Type B pancreatic cell (in vitro differentiated cells): ENCODE measurements around the gene MADD. TPM values are rescaled to one million over a fixed set of nuclear protein-coding genes. Genes with fewer than 3 reads are reported as not detected.
A peak's percentile ranks its signal among the peaks of the same experiment; 100 is the strongest.

Source experiments
- DNase-seq: peaks from one replicate; pipeline ENCODE4 v3.0.0; 2021; ENCODE audit warnings: mixed read lengths; ENCODE audit not compliant: unreplicated experiment; ENCODE audit errors: extremely low spot score
- H3K27ac Mint-ChIP-seq: 2 replicates; pipeline ENCODE4 v1.8.0; 2021; ENCODE audit warnings: mild to moderate bottlenecking, mixed read lengths
- H3K27me3 Mint-ChIP-seq: 2 replicates; pipeline ENCODE4 v1.8.0; 2021; ENCODE audit warnings: mixed read lengths
- H3K36me3 Mint-ChIP-seq: 2 replicates; pipeline ENCODE4 v1.8.0; 2021; ENCODE audit warnings: mixed read lengths
- H3K4me1 Mint-ChIP-seq: one replicate; pipeline ENCODE4 v1.8.0; 2021; ENCODE audit warnings: mixed read lengths; ENCODE audit not compliant: unreplicated experiment
- H3K4me3 Mint-ChIP-seq: 2 replicates; pipeline ENCODE4 v1.8.0; 2021; ENCODE audit warnings: mild to moderate bottlenecking, mixed read lengths
- H3K9me3 Mint-ChIP-seq: 2 replicates; pipeline ENCODE4 v1.8.0; 2021; ENCODE audit warnings: mixed read lengths
- total RNA-seq: library from RNA; stranded (reverse); gene quantifications from 2 replicates; pipeline ENCODE4 v1.2.1, GENCODE V29; 2021; ENCODE audit warnings: low replicate concordance
- TF ChIP-seq, protein P1 (sequence below): fragments of 200-600 bp; sonication (generic); conservative IDR thresholded peaks from 2 replicates; pipeline ENCODE4 v1.5.0; 2021; ENCODE audit warnings: antibody characterized with exemption, mild to moderate bottlenecking

Gene MADD
- total RNA-seq, 1 donor from 2014 or later: 47.7 TPM

DNA sequence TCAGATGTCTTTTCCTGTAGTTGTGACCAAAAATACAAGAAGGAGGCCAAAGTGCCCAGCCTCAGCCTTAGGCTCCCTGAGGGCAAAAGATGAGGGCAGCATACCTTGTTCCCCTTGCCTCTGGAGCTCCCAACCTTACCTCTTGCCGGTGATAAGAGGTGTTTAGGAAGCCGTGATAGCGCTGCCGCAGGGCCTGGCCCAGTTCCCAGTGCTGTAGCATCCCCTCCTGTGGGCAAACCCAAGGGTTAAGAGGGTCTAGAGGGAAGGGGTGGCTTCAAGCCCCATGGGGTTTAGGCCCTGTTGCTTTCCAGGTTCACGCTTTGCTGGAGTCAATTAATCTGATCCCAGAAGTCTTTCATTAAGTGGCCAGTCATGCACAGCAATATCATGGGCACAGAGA lies 22.4 kb upstream of the MADD start:
- Mint-ChIP-seq H3K36me3 (peaks cover under 1% of the 10 kb centered on the region), H3K27me3 (no peaks in the 10 kb centered on the region), H3K27ac (no peak overlapping the region), H3K9me3 (no peaks in the 10 kb centered on the region), H3K4me1 (peaks cover 12% of the 10 kb centered on the region), H3K4me3 (peak overlapping the region; percentile 100)
- TF ChIP-seq, protein P1, sequence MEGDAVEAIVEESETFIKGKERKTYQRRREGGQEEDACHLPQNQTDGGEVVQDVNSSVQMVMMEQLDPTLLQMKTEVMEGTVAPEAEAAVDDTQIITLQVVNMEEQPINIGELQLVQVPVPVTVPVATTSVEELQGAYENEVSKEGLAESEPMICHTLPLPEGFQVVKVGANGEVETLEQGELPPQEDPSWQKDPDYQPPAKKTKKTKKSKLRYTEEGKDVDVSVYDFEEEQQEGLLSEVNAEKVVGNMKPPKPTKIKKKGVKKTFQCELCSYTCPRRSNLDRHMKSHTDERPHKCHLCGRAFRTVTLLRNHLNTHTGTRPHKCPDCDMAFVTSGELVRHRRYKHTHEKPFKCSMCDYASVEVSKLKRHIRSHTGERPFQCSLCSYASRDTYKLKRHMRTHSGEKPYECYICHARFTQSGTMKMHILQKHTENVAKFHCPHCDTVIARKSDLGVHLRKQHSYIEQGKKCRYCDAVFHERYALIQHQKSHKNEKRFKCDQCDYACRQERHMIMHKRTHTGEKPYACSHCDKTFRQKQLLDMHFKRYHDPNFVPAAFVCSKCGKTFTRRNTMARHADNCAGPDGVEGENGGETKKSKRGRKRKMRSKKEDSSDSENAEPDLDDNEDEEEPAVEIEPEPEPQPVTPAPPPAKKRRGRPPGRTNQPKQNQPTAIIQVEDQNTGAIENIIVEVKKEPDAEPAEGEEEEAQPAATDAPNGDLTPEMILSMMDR: no peak
- no peak for DNase-seq

DNA sequence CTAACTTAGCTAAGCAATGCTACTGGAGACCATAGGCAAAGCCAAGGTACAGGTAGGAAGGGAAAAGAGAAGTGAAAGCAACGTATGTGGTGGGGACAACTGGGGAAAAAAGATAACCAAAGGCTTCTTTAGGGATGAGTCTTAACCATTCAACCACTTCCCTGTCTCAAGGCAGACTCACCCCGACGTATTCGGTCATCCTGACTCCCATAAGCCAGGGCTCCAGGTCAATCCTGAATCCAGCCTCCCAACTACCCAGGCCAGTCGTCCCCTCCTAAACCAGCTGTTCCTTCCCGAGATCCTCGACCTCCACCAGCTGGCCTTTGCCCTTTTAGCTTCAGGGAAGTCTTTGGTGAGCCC lies 21.6 kb upstream of the MADD start:
- no peaks in the 10 kb centered on the region for H3K36me3 Mint-ChIP-seq
- H3K4me1 Mint-ChIP-seq: peaks cover 14% of the 10 kb centered on the region
- H3K9me3 Mint-ChIP-seq: no peaks in the 10 kb centered on the region
- H3K27me3 Mint-ChIP-seq: no peaks in the 10 kb centered on the region
- TF ChIP-seq, protein P1: no peak
- peak overlapping the region; percentile 99 for H3K27ac Mint-ChIP-seq
- no peak for DNase-seq
- H3K4me3 Mint-ChIP-seq: peak overlapping the region; percentile 100

DNA sequence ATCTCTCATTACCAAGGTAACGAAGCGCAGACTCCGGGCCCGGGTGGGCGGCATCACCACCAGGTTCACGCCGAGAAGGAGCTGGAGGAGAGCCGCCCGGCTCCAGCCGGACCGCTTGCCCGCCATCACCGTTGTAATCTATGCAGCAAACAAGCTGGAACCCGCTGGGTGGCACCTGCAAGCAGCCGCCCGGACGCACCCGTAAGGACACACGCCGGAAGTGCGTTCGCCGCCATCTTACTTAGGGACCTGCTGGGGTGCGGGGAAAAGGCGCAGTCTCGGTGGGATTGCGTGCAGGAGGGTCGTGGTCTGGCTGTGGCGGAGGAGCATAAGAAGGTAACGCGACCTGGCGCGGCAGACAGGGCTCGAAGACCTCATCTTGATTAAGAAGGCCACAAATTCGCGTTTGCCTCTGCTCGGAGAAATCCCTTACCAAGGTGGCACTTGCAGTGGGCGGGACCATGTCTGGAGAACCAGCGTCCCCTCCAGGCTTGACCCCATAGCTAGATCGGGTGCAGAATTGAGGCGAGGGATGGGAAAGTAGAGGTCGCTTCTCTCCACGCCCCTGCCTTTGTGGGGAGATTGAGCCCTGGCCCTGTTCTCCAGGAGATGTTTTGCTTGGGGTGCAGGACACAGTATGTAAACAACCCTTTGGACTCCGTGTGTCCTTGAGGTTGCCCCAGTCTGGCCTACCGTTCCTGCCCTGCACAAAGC lies 21.1 kb upstream of the MADD start, which contains the start of gene ACP2:
ACP2 (minus strand) TSS at position 151 of the 714 bp plus-strand sequence; CDS start at position 126, 25 bp downstream.
- Mint-ChIP-seq H3K9me3 (no peaks in the 10 kb centered on the region), H3K27ac (peak within 1 kb of the TSS; percentile 99), H3K4me3 (peak within 1 kb of the TSS; percentile 100), H3K4me1 (peaks cover 16% of the 10 kb centered on the region), H3K36me3 (no peaks in the 10 kb centered on the region), H3K27me3 (no peaks in the 10 kb centered on the region)
- TF ChIP-seq, protein P1: peak; percentile 33
- DNase-seq: peak; percentile 90

DNA sequence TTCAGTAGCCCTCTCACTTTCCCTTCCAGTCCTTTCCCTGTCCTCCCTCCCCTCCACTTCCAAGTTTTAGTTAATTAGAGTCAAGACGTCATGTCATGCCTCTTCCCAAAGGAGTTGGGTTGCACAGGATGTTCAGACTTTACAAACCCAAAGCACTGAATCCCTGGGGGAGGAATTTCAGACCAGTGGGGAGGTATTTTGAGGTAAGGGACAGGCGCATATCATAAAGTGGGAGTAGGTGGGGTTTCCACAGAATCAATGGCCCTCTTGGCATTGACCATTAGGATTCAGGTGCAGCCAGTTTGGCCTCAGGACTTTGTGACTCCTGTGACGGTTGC lies 20.6 kb upstream of the MADD start:
- H3K27ac Mint-ChIP-seq: peak overlapping the region; percentile 99
- H3K4me1 Mint-ChIP-seq: peaks cover 22% of the 10 kb centered on the region
- no peak for DNase-seq
- H3K4me3 Mint-ChIP-seq: peak overlapping the region; percentile 100
- H3K27me3 Mint-ChIP-seq: no peaks in the 10 kb centered on the region
- TF ChIP-seq, protein P1: no peak
- no peaks in the 10 kb centered on the region for H3K9me3 Mint-ChIP-seq
- H3K36me3 Mint-ChIP-seq: no peaks in the 10 kb centered on the region

DNA sequence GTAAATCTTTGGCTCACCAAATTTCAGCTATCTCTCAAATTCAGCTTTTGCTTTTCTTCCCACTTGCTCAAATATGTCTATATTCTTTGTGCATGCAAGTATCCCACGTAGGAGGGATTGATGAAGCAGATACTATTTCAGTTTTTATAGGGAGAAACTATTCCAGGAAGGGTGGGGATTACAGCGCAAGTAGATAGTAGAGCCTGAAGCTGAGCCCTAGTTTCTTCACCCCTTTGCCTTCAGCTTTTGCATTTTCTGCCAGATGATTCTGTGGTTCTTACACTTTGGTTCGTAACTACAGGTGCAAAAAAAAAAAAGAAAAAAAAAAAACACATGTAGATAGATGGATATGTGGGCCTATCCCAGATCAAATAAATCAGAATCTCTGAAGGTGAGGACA lies 18.2 kb upstream of the MADD start:
- no peaks in the 10 kb centered on the region for H3K27me3 Mint-ChIP-seq
- no peak overlapping the region for H3K27ac Mint-ChIP-seq
- peak overlapping the region; percentile 44 for H3K4me3 Mint-ChIP-seq
- peaks cover 30% of the 10 kb centered on the region for H3K4me1 Mint-ChIP-seq
- TF ChIP-seq, protein P1: no peak
- no peak for DNase-seq
- H3K9me3 Mint-ChIP-seq: no peaks in the 10 kb centered on the region
- H3K36me3 Mint-ChIP-seq: no peaks in the 10 kb centered on the region

DNA sequence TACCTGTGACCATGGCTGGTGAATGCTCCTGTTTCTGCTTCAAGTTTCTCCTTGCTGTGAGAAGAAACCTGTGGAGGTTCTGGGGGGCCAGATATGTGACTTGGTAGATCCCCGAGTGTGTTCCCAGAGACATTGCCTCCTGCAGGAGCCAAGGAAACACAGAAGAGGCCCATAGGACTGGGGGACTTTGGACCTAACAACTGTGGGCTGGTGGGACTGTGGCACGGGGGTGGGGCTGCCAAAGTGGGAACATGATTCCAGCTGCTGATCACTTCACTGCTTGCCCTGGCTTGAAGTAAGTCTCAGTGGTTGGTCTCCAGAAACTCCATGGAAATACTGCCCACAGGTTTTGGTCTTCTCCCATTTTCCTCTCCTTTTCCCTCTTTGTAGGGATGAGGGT lies 16.3 kb upstream of the MADD start:
- DNase-seq: no peak
- Mint-ChIP-seq H3K4me1 (peaks cover 33% of the 10 kb centered on the region), H3K36me3 (no peaks in the 10 kb centered on the region), H3K27me3 (no peaks in the 10 kb centered on the region), H3K9me3 (no peaks in the 10 kb centered on the region), H3K4me3 (no peak overlapping the region), H3K27ac (peak overlapping the region; percentile 48)
- TF ChIP-seq, protein P1: no peak
